Gastroesophageal sphincter (tissue), 3 donors: ENCODE data around the gene DYDC1.

Experiments used
- CTCF ChIP-seq, 4 experiments: fragments of 200-600 bp in 2 of 4; fragments of 450-650 bp in 2 of 4; sonication (generic) in 1 of 4; IDR thresholded peaks; one replicate each; pipeline ENCODE4 v1.5.1; 2017 to 2019; ENCODE audit warnings: antibody characterized with exemption in 4 of 4, mild to moderate bottlenecking in 2 of 4, moderate library complexity in 2 of 4
- EP300 ChIP-seq: sonication (generic); formaldehyde crosslinking; IDR thresholded peaks from one replicate; pipeline ENCODE4 v1.6.1; 2017; ENCODE audit warnings: antibody characterized with exemption, mild to moderate bottlenecking
- POLR2A ChIP-seq, 2 donors: fragments of 450-650 bp; IDR thresholded peaks; one replicate each; pipeline ENCODE4 v1.6.1; 2017; ENCODE audit warnings: antibody characterized with exemption in 2 of 2, mild to moderate bottlenecking in 2 of 2, moderate library complexity in 1 of 2

GRCh38 chr10:80373502-80373901 is 16.9 kb upstream of the DYDC1 start:
- no peak for TF ChIP-seq CTCF (IDR thresholded peaks at IDR 0.05)
- no peak for TF ChIP-seq POLR2A (IDR thresholded peaks at IDR 0.05)
- TF ChIP-seq EP300 = no peak
